Right atrium auricular region (tissue), 2 donors: Measurements from ENCODE around the gene CDH5. TPM values are rescaled to one million over a fixed set of nuclear protein-coding genes. Genes with fewer than 3 reads are reported as not detected.

Experiments
- DNase-seq: peaks from one replicate; pipeline ENCODE4 v3.0.0-alpha.2; 2019; ENCODE audit warnings: low spot score
- H3K27ac ChIP-seq, 2 donors: fragments of 200-600 bp; sonication (generic); 1 replicate in 1 of 2; 2 replicates in 1 of 2; pipeline ENCODE4 v1.5.1; 2016 to 2019
- H3K27me3 ChIP-seq, 2 donors: fragments of 200-600 bp; sonication (generic); one replicate each; pipeline versions ENCODE4 v1.5.1 to v1.6.0; 2017 to 2019
- H3K36me3 ChIP-seq: fragments of 200-600 bp; sonication (generic); one replicate; pipeline ENCODE4 v1.5.1; 2016
- H3K4me1 ChIP-seq, 2 donors: fragments of 200-600 bp; sonication (generic); one replicate each; pipeline versions ENCODE4 v1.5.1 to v1.6.0; 2017 to 2019
- H3K4me3 ChIP-seq, 2 donors: fragments of 200-600 bp; sonication (generic); 1 replicate in 1 of 2; 2 replicates in 1 of 2; pipeline ENCODE4 v1.5.1; 2017 to 2019; ENCODE audit warnings: mild to moderate bottlenecking in 1 of 2, moderate library complexity in 1 of 2
- H3K9me3 ChIP-seq, 2 donors: fragments of 200-600 bp; sonication (generic); one replicate each; pipeline ENCODE4 v1.5.1; 2019
- CTCF ChIP-seq, 2 donors: fragments of 200-600 bp; sonication (generic); IDR thresholded peaks; one replicate each; pipeline ENCODE4 v1.5.1; 2019; ENCODE audit warnings: antibody characterized with exemption in 2 of 2
- total RNA-seq, 2 donors: library from RNA; depleted of rRNA; stranded (reverse); fragments of >200 nt; gene quantifications; one replicate each; pipeline ENCODE4 v1.1.0, GENCODE V29; 2016

CDH5 gene
- total RNA-seq, 2 donors from 2014 or later: 47.4 to 58.0 TPM

- Histone ChIP-seq H3K27ac (no peak overlapping the region), H3K36me3 (no peaks in the 10 kb centered on the region), H3K4me1 (peaks cover 0 to 69% of the 10 kb centered on the region in 2 donors), H3K9me3 (no peaks in the 10 kb centered on the region), H3K4me3 (no peak overlapping the region), H3K27me3 (no peaks in the 10 kb centered on the region)
- TF ChIP-seq CTCF (IDR thresholded peaks at IDR 0.05): no peak
- no peak for DNase-seq
Measured at GRCh38 chr16:66361604-66362135, 4.8 kb upstream of the CDH5 start.

DNA sequence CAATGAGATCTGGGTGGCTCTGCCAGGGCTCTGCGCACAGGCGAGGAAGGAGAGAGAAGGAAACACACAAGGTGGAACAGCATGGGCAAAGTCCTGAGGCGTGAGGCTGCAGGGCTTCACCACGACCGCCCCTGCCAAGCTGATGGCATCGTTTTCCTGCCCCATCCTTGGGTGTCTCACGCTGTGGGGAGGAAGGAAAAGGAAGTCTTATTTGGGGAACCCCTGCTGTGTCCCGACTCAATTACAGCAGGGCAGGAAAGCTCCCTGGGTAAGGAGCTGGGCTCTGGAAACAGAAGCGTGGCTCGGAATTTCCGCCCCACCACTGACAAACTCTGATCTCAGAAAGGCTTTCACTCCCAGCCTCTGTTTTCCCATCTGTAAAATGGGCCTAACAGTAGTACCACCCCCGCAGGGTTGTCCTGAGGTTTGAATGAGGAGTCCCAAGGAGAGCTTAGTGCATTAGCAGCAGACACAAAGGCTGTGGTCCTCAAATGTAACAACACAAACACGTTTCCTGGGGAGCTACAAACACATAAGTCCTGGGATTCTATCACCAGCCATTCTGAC lies 3.2 kb upstream of the CDH5 start:
- no peaks in the 10 kb centered on the region for H3K27me3 ChIP-seq
- no peaks in the 10 kb centered on the region for H3K9me3 ChIP-seq
- no peaks in the 10 kb centered on the region for H3K36me3 ChIP-seq
- H3K4me3 ChIP-seq: no peak overlapping the region
- H3K4me1 ChIP-seq: peaks cover 0 to 60% of the 10 kb centered on the region in 2 donors
- TF ChIP-seq CTCF (IDR thresholded peaks at IDR 0.05): no peak
- no peak for DNase-seq
- H3K27ac ChIP-seq: no peak overlapping the region

DNA sequence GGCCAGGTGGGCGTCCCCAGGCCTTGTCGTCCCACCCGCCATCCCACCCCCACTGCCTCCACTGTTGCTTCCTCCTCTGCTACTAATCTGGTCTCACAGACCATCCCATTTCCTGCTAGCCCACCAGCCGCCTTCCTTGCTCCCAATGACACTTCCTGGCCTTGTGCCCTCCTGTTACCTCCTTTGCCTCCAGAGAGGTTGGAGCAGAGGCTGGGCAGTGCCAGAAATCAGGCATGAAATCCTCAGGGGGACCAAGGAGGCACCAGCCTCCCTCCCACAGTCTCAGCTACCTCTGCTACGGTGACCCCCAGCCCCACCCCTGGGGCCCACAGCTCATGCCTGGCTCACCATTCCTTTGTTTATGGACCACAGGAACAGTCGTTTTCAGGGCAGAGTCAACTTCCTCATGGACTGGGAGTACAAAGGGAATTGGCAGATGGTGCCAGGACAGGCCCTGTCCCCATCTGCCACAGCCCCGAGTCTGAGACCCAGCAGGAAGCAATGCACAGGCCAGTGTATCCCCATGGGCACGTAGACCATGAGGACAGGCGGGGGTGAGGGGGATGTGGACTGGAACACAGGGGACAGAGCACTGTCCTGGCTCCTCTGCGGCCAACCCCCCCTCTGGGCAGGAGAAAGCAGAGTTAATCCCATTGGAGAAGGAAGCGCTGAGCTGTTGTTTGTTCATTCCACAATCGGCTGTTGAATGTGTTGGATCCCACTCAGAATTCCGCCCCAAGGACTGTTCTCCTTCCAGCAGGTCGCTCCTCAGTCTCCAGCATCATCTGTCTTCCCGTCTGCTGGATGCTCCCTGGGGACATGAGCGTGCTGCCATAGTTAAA lies 2.2 kb upstream of the CDH5 start:
- peak overlapping the region; percentile 53 to 66 for H3K27ac ChIP-seq
- H3K9me3 ChIP-seq: no peaks in the 10 kb centered on the region
- peak; percentile 80 for DNase-seq

GRCh38 chr16:66364959-66365306 lies 1.6 kb upstream of the CDH5 start:
- Histone ChIP-seq H3K4me1 (peaks cover 0 to 56% of the 10 kb centered on the region in 2 donors), H3K27ac (peak overlapping the region; percentile 66 to 76), H3K9me3 (no peaks in the 10 kb centered on the region), H3K36me3 (no peaks in the 10 kb centered on the region), H3K27me3 (no peaks in the 10 kb centered on the region), H3K4me3 (no peak overlapping the region)
- no peak for DNase-seq
- no peak for TF ChIP-seq CTCF (IDR thresholded peaks at IDR 0.05)

More for the DNA sequence above, 2.2 kb upstream of the CDH5 start:
- Histone ChIP-seq H3K4me3 (no peak overlapping the region), H3K27me3 (no peaks in the 10 kb centered on the region), H3K4me1 (peaks cover 0 to 56% of the 10 kb centered on the region in 2 donors), H3K36me3 (no peaks in the 10 kb centered on the region)
- TF ChIP-seq CTCF (IDR thresholded peaks at IDR 0.05): no peak

- H3K9me3 ChIP-seq: no peaks in the 10 kb centered on the region
- peak overlapping the region; percentile 66 to 76 for H3K27ac ChIP-seq
- no peaks in the 10 kb centered on the region for H3K36me3 ChIP-seq
- peak; percentile 74 for DNase-seq
- peak overlapping the region in 1 of 2 donors; percentile 55 for H3K4me3 ChIP-seq
- H3K4me1 ChIP-seq: peaks cover 0 to 53% of the 10 kb centered on the region in 2 donors
- no peak for TF ChIP-seq CTCF (IDR thresholded peaks at IDR 0.05)
- no peaks in the 10 kb centered on the region for H3K27me3 ChIP-seq
Measured at GRCh38 chr16:66365651-66366050, 840 bp upstream of the CDH5 start.
